Kidney (tissue), 14 donors: ENCODE measurements around the gene TCF7L1. TPM values are rescaled to one million over a fixed set of nuclear protein-coding genes. Genes with fewer than 3 reads are reported as not detected.

Source experiments
- DNase-seq, 5 donors: peaks; one replicate each; pipeline ENCODE4 v3.0.0-alpha.2; 2013 to 2020
- FAIRE-seq: peaks from 2 replicates; lab custom pipeline; 2012; peaks lifted over from hg19 to GRCh38; lab: Jason Lieb, UNC
- H3K27ac ChIP-seq, 2 donors: one replicate each; pipeline ENCODE4 v1.7.0; 2013; ENCODE audit warnings: low read depth in 2 of 2, low read length in 2 of 2, inconsistent platforms in 1 of 2
- H3K27me3 ChIP-seq: one replicate; pipeline ENCODE4 v1.7.1; 2013; ENCODE audit warnings: low read length, inconsistent platforms; ENCODE audit not compliant: control insufficient read depth, insufficient read depth
- H3K36me3 ChIP-seq, 3 donors: one replicate each; pipeline versions ENCODE4 v1.7.0 to v1.7.1; 2013; ENCODE audit warnings: low read length in 3 of 3, control low read depth in 1 of 3, inconsistent platforms in 1 of 3; ENCODE audit not compliant: insufficient read depth in 3 of 3, control insufficient read depth in 2 of 3
- H3K4me1 ChIP-seq, 3 donors: one replicate each; pipeline versions ENCODE4 v1.7.0 to v1.7.1; 2013; ENCODE audit warnings: low read length in 3 of 3, inconsistent platforms in 1 of 3, low read depth in 1 of 3; ENCODE audit not compliant: control insufficient read depth in 2 of 3, insufficient read depth in 2 of 3
- H3K4me3 ChIP-seq, 3 donors: one replicate each; pipeline versions ENCODE4 v1.7.0 to v1.8.1; 2013; ENCODE audit warnings: low read length in 3 of 3, control low read depth in 1 of 3, inconsistent platforms in 1 of 3
- H3K9ac ChIP-seq, 3 donors: one replicate each; pipeline versions ENCODE4 v1.7.0 to v1.7.1; 2013; ENCODE audit warnings: low read length in 3 of 3, control low read depth in 1 of 3, inconsistent platforms in 1 of 3
- H3K9me3 ChIP-seq, 3 donors: one replicate each; pipeline versions ENCODE4 v1.7.0 to v1.7.1; 2013; ENCODE audit warnings: low read length in 3 of 3, control low read depth in 1 of 3, inconsistent platforms in 1 of 3; ENCODE audit not compliant: control insufficient read depth in 2 of 3, insufficient read depth in 1 of 3
- CTCF ChIP-seq: IDR thresholded peaks from 3 replicates; pipeline ENCODE4 v1.5.1; 2012; ENCODE audit warnings: mild to moderate bottlenecking, moderate library complexity, borderline replicate concordance; ENCODE audit not compliant: insufficient read depth; ENCODE audit errors: extremely low read depth
- intact Hi-C: fragments of 100-400 bp; cut with DNase I; formaldehyde crosslinking; loops from one replicate; pipeline ENCODE4 v1.11.1; 2022
- polyA plus RNA-seq: library from polyadenylated mRNA; stranded (reverse); fragments of 350-450 nt; fragmentation: Illumina TruSeq; extraction: RNeasy Lipid Tissue Mini Kit (QIAGEN cat#74804); gene quantifications from one replicate; pipeline ENCODE4 v1.2.3, GENCODE V29; 2014; ENCODE audit warnings: low read depth, low replicate concordance; ENCODE audit not compliant: insufficient read depth
- total RNA-seq: library from RNA; stranded (reverse); fragmentation: NEBNext Ultra II Directional; extraction: Animal tissue kit (Norgen Biotek cat#: 25700); gene quantifications from one replicate; pipeline ENCODE4 v1.2.1, GENCODE V29; 2021
- donor health status: control.
- donor health status: control.
- donor health status: control.
- donor health status: control.
- donor health status: control.
- donor health status: DM: yes; HTN: yes; CAD: no.
- donor health status: Normal renal cell carcinoma (clear cell type).

The TCF7L1 gene
- total and polyA plus RNA-seq, 2 donors from 2014 or later, result 10.2 to 12.5 TPM

GRCh38 chr2:85164145-85164569 is 31.0 kb downstream of the TCF7L1 start:
- DNase-seq (no peak), FAIRE-seq (no peak)
- no peaks in the 10 kb centered on the region for H3K36me3 ChIP-seq
- intact Hi-C loops, result no loop called here
- no peak for TF ChIP-seq CTCF
- H3K27ac ChIP-seq, result no peak overlapping the region
- H3K9ac ChIP-seq, result no peak overlapping the region
- H3K9me3 ChIP-seq, result no peaks in the 10 kb centered on the region
- H3K4me1 ChIP-seq, result peaks cover under 1 to 15% (median 9%) of the 10 kb centered on the region in 3 donors
- H3K27me3 ChIP-seq, result no peaks in the 10 kb centered on the region
- H3K4me3 ChIP-seq, result no peak overlapping the region

- H3K9ac ChIP-seq, result no peak overlapping the region
- intact Hi-C loops, result no loop called here
- peaks cover 0 to 9% (median 8%) of the 10 kb centered on the region in 3 donors for H3K4me1 ChIP-seq
- no peaks in the 10 kb centered on the region for H3K27me3 ChIP-seq
- no peak overlapping the region for H3K27ac ChIP-seq
- FAIRE-seq (no peak), DNase-seq (no peak)
- H3K9me3 ChIP-seq, result no peaks in the 10 kb centered on the region
- no peaks in the 10 kb centered on the region for H3K36me3 ChIP-seq
- no peak for TF ChIP-seq CTCF
- no peak overlapping the region for H3K4me3 ChIP-seq
These were observed 32.0 kb downstream of the TCF7L1 start for GRCh38 chr2:85165088-85165690.

GRCh38 chr2:85166021-85166420 is 32.8 kb downstream of the TCF7L1 start:
- Histone ChIP-seq H3K9me3 (no peaks in the 10 kb centered on the region), H3K4me3 (no peak overlapping the region), H3K4me1 (peaks cover 0 to 9% (median 8%) of the 10 kb centered on the region in 3 donors), H3K36me3 (no peaks in the 10 kb centered on the region), H3K27me3 (no peaks in the 10 kb centered on the region), H3K27ac (no peak overlapping the region), H3K9ac (no peak overlapping the region)
- DNase-seq (no peak), FAIRE-seq (no peak)
- TF ChIP-seq CTCF, result no peak
- intact Hi-C loops, result no loop called here

GRCh38 chr2:85167479-85167878 is 34.3 kb downstream of the TCF7L1 start:
- no peak for TF ChIP-seq CTCF
- Histone ChIP-seq H3K9me3 (no peaks in the 10 kb centered on the region), H3K4me3 (no peak overlapping the region), H3K27ac (no peak overlapping the region), H3K4me1 (peaks cover 0 to 6% (median 4%) of the 10 kb centered on the region in 3 donors), H3K27me3 (no peaks in the 10 kb centered on the region), H3K9ac (no peak overlapping the region), H3K36me3 (no peaks in the 10 kb centered on the region)
- FAIRE-seq, result no peak
- intact Hi-C loops, result no loop called here
- no peak for DNase-seq
